HCT116 (cell line): Measurements from ENCODE around the gene TOM1. TPM values are rescaled to one million over a fixed set of nuclear protein-coding genes. Genes with fewer than 3 reads are reported as not detected.

ENCODE experiments used
- ATAC-seq: fragments of 200-7000 bp; cut with Tn5 transposase; 2 replicates; pipeline ENCODE4 v1.9.1; 2020; ENCODE audit warnings: mild to moderate bottlenecking, moderate library complexity
- BruUV-seq: library from RNA; stranded (reverse); fragments of 400-500 nt; replicated peaks from 2 replicates; lab custom pipeline; 2021; lab: Mats Ljungman, UMichigan
- CTCF ChIA-PET: fragments of 300-600 bp; sonication (Branson Sonifier 250); formaldehyde crosslinking; loops from one replicate; lab custom pipeline; 2021; ENCODE audit warnings: antibody characterized with exemption; lab: Charles Lee
- POLR2A ChIA-PET: fragments of 300-600, 350-600 bp; sonication (Branson Sonifier 250); formaldehyde crosslinking; loops from one replicate; lab custom pipeline; 2021; ENCODE audit warnings: antibody characterized with exemption; lab: Charles Lee
- RAD21 ChIA-PET, 2 experiments: fragments of 300-600 bp; sonication (Branson Sonifier 250); formaldehyde crosslinking; loops; one replicate each; lab custom pipeline; 2023; ENCODE audit warnings: low total read pairs in 2 of 2; ENCODE audit not compliant: uncharacterized antibody in 2 of 2, unreplicated experiment in 2 of 2, low non-redundant PET in 1 of 2; lab: Charles Lee
- DNase-seq: peaks from one replicate; pipeline ENCODE4 v3.0.0-alpha.2; 2010; ENCODE audit warnings: low read depth, low spot score
- H2AFZ ChIP-seq: fragments of 200-600 bp; shearing (Covaris generic), sonication (generic); 2 replicates; pipeline ENCODE4 v1.6.1; 2017; ENCODE audit warnings: low read depth, mixed run types, mixed read lengths, antibody characterized with exemption, low read length; ENCODE audit not compliant: poor library complexity, severe bottlenecking
- H3K27ac ChIP-seq: 2 replicates; pipeline ENCODE4 v1.5.1; 2012; ENCODE audit warnings: low read depth, low read length
- H3K27me3 ChIP-seq: fragments of 200-600 bp; sonication (generic); 2 replicates; pipeline ENCODE4 v1.6.1; 2016; ENCODE audit warnings: mixed run types, low read length, mixed read lengths; ENCODE audit not compliant: insufficient read depth
- H3K36me3 ChIP-seq, 2 experiments: fragments of 200-500 bp in 1 of 2; fragments of 200-600 bp in 1 of 2; sonication (Bioruptor generic) in 1 of 2; sonication (generic) in 1 of 2; 2 replicates each; pipeline versions ENCODE4 v1.5.1 to v1.6.1; 2014 to 2016; ENCODE audit warnings: low read length in 2 of 2, inconsistent platforms in 1 of 2, mixed read lengths in 1 of 2, mixed run types in 1 of 2; ENCODE audit not compliant: insufficient read depth in 2 of 2, control insufficient read depth in 1 of 2
- H3K4me1 ChIP-seq, 2 experiments: fragments of 200-600 bp in 1 of 2; sonication (generic) in 1 of 2; 2 replicates each; pipeline versions ENCODE4 v1.5.1 to v1.6.1; 2012 to 2017; ENCODE audit warnings: low read length in 2 of 2, inconsistent platforms in 1 of 2, mild to moderate bottlenecking in 1 of 2, mixed read lengths in 1 of 2, mixed run types in 1 of 2, moderate library complexity in 1 of 2; ENCODE audit not compliant: insufficient read depth in 2 of 2, control insufficient read depth in 1 of 2
- H3K4me2 ChIP-seq: fragments of 200-600 bp; sonication (generic); 2 replicates; pipeline ENCODE4 v1.6.1; 2017; ENCODE audit warnings: mixed run types, low read length, mixed read lengths
- H3K4me3 ChIP-seq, 2 experiments: fragments of 200-600 bp in 1 of 2; sonication (generic) in 1 of 2; replicated peaks in 1 of 2; 2 replicates each; pipeline ENCODE4 v1.5.1; 2011 to 2016; ENCODE audit warnings: low read length in 2 of 2, control low read depth in 1 of 2, low read depth in 1 of 2, mild to moderate bottlenecking in 1 of 2, mixed read lengths in 1 of 2, mixed run types in 1 of 2
- H3K79me2 ChIP-seq: fragments of 200-600 bp; sonication (generic); 2 replicates; pipeline ENCODE4 v1.6.1; 2017; ENCODE audit warnings: mild to moderate bottlenecking, mixed run types, low read length, moderate library complexity, mixed read lengths; ENCODE audit not compliant: insufficient read depth
- H3K9ac ChIP-seq: fragments of 200-600 bp; sonication (generic); 2 replicates; pipeline ENCODE4 v1.6.1; 2016; ENCODE audit warnings: low read length, mixed read lengths
- H3K9me2 ChIP-seq: fragments of 200-600 bp; sonication (generic), shearing (Covaris generic); 2 replicates; pipeline ENCODE4 v1.6.1; 2017; ENCODE audit warnings: mixed run types, mild to moderate bottlenecking, moderate library complexity; ENCODE audit not compliant: insufficient read depth
- H3K9me3 ChIP-seq, 2 experiments: fragments of 200-500 bp in 1 of 2; fragments of 200-600 bp in 1 of 2; sonication (Bioruptor generic) in 1 of 2; sonication (generic) in 1 of 2; 2 replicates each; pipeline ENCODE4 v1.6.1; 2014 to 2017; ENCODE audit warnings: low read length in 2 of 2, mixed read lengths in 2 of 2, inconsistent platforms in 1 of 2, low read depth in 1 of 2, mild to moderate bottlenecking in 1 of 2, mixed run types in 1 of 2, moderate library complexity in 1 of 2; ENCODE audit not compliant: control insufficient read depth in 1 of 2, insufficient read depth in 1 of 2
- H4K20me1 ChIP-seq: fragments of 200-600 bp; sonication (generic), shearing (Covaris generic); 2 replicates; pipeline ENCODE4 v1.6.1; 2017; ENCODE audit warnings: mixed run types, mild to moderate bottlenecking, moderate library complexity; ENCODE audit not compliant: insufficient read depth
- CBX3 ChIP-seq: IDR thresholded peaks from 2 replicates; pipeline ENCODE4 v1.6.1; 2012; ENCODE audit warnings: low read depth
- EGR1 ChIP-seq: IDR thresholded peaks from 2 replicates; pipeline ENCODE4 v1.6.1; 2012; ENCODE audit warnings: low read depth
- ELF1 ChIP-seq: IDR thresholded peaks from 2 replicates; pipeline ENCODE4 v1.6.1; 2012; ENCODE audit warnings: low read depth, borderline replicate concordance
- EZH2phosphoT487 ChIP-seq: fragments of 200-600 bp; IDR thresholded peaks from 2 replicates; pipeline ENCODE4 v1.6.1; 2018; ENCODE audit warnings: antibody characterized with exemption, borderline replicate concordance
- FOSL1 ChIP-seq: IDR thresholded peaks from 2 replicates; pipeline ENCODE4 v1.6.1; 2012; ENCODE audit warnings: low read depth
- JUND ChIP-seq: IDR thresholded peaks from 2 replicates; pipeline ENCODE4 v1.6.1; 2012
- POLR2AphosphoS5 ChIP-seq: IDR thresholded peaks from 2 replicates; pipeline ENCODE4 v1.6.1; 2011; ENCODE audit warnings: mild to moderate bottlenecking, low read depth, low read length, moderate library complexity
- YY1 ChIP-seq: IDR thresholded peaks from 2 replicates; pipeline ENCODE4 v1.6.1; 2011; ENCODE audit warnings: low read length, low read depth, moderate library complexity, mild to moderate bottlenecking; ENCODE audit not compliant: insufficient replicate concordance; ENCODE audit errors: extremely low read depth
- ZBTB33 ChIP-seq: IDR thresholded peaks from 2 replicates; pipeline ENCODE4 v1.6.1; 2011; ENCODE audit warnings: mild to moderate bottlenecking, low read length, moderate library complexity; ENCODE audit not compliant: insufficient replicate concordance; ENCODE audit errors: extremely low read depth
- intact Hi-C: fragments of 100-400 bp; cut with micrococcal nuclease; formaldehyde crosslinking; loops from 2 replicates; pipeline ENCODE4 v1.10.0; 2022
- total RNA-seq: library from RNA; stranded (reverse); gene quantifications from one replicate; pipeline ENCODE4 v1.2.1, GENCODE V29; 2021; ENCODE audit not compliant: unreplicated experiment
- TF ChIP-seq, protein P1 (sequence below): IDR thresholded peaks from 2 replicates; pipeline ENCODE4 v1.6.1; 2012
- TF ChIP-seq, protein P2 (sequence below): IDR thresholded peaks from 2 replicates; pipeline ENCODE4 v1.6.1; 2012

Gene TOM1
- total RNA-seq, 1 experiment from 2014 or later = 18.0 TPM

DNA sequence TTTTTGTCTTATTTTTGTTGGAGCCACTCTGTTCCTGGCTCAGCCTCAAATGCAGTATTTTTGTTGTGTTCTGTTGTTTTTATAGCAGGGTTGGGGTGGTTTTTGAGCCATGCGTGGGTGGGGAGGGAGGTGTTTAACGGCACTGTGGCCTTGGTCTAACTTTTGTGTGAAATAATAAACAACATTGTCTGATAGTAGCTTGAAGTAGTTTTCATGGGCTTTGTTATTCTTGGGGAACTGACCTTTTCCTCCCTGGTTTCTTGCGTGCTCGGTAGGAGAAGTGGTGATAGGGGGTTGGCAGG, 94.3 kb downstream of the TOM1 start:
- CTCF ChIA-PET = no interaction called here
- Histone ChIP-seq H3K27ac (no peak overlapping the region), H2AFZ (no peak overlapping the region)

More for the DNA sequence above, 94.3 kb downstream of the TOM1 start:
- Histone ChIP-seq H4K20me1 (no peaks in the 10 kb centered on the region), H3K9ac (no peak overlapping the region), H3K9me3 (no peaks in the 10 kb centered on the region), H3K27me3 (no peaks in the 10 kb centered on the region), H3K9me2 (no peaks in the 10 kb centered on the region), H3K4me3 (no peak overlapping the region), H3K4me2 (no peak overlapping the region), H3K36me3 (peaks cover 3 to 21% of the 10 kb centered on the region in 2 experiments; a peak in 3 of 4 replicates), H3K79me2 (no peaks in the 10 kb centered on the region), H3K4me1 (peaks cover 6 to 10% of the 10 kb centered on the region in 2 experiments; a peak in 3 of 4 replicates)
- ChIA-PET RAD21 (no interaction called here), POLR2A (no interaction called here)
- ATAC-seq = no peak
- TF ChIP-seq EZH2phosphoT487 = no peak
- TF ChIP-seq ELF1 = no peak
- no peak for TF ChIP-seq CBX3
- no peak for TF ChIP-seq ZBTB33
- TF ChIP-seq YY1 = no peak
- TF ChIP-seq JUND = no peak
- TF ChIP-seq POLR2AphosphoS5 = no peak
- TF ChIP-seq, protein P1, sequence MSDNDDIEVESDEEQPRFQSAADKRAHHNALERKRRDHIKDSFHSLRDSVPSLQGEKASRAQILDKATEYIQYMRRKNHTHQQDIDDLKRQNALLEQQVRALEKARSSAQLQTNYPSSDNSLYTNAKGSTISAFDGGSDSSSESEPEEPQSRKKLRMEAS = no peak
- no peak for TF ChIP-seq EGR1
- TF ChIP-seq, protein P2, sequence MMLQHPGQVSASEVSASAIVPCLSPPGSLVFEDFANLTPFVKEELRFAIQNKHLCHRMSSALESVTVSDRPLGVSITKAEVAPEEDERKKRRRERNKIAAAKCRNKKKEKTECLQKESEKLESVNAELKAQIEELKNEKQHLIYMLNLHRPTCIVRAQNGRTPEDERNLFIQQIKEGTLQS = no peak
- TF ChIP-seq FOSL1 = no peak
- no peak for DNase-seq
- intact Hi-C loops = no loop called here
- no TSS peak for BruUV-seq
